Measurements from ENCODE around the gene PAM16. TPM values are rescaled to one million over a fixed set of nuclear protein-coding genes. Genes with fewer than 3 reads are reported as not detected.

Gene PAM16
- total RNA-seq, 3 donors from 2014 or later (not counting 1 experiment from before 2014, with no cell fraction given) = 29.4 to 42.7 (median 39.0) TPM

DNA sequence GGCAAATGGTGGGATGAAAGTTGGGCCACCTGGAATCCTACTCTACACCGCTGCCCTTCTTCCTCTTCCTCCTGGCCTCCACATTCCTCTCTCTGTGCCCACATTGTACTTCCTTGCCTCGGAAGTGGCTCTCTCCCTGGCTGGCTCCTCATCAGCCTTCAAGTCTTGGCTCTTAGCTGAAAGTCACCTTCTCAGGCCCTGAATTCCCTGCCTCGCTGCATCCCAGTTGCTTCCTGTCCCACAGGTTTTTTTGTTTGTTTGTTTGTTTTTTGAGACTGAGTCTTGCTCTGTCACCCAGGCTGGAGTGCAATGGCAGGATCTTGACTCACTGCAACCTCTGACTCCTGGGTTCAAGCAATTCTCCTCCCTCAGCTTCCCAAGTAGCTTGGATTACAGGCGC, 2.6 kb upstream of the PAM16 start:
- H3K36me3 ChIP-seq (ENCODE audit: control insufficient read depth, insufficient read depth, low read length) = peaks cover 24% of the 10 kb centered on the region
- TF ChIP-seq, protein P1, sequence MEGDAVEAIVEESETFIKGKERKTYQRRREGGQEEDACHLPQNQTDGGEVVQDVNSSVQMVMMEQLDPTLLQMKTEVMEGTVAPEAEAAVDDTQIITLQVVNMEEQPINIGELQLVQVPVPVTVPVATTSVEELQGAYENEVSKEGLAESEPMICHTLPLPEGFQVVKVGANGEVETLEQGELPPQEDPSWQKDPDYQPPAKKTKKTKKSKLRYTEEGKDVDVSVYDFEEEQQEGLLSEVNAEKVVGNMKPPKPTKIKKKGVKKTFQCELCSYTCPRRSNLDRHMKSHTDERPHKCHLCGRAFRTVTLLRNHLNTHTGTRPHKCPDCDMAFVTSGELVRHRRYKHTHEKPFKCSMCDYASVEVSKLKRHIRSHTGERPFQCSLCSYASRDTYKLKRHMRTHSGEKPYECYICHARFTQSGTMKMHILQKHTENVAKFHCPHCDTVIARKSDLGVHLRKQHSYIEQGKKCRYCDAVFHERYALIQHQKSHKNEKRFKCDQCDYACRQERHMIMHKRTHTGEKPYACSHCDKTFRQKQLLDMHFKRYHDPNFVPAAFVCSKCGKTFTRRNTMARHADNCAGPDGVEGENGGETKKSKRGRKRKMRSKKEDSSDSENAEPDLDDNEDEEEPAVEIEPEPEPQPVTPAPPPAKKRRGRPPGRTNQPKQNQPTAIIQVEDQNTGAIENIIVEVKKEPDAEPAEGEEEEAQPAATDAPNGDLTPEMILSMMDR (IDR thresholded peaks at IDR 0.05) = no peak
- no peak for ATAC-seq
- H3K9me3 ChIP-seq (ENCODE audit: control insufficient read depth, insufficient read depth, low read length) = no peaks in the 10 kb centered on the region
- 97% methylated on average over 4 of the region's 4 CpGs for WGBS (ENCODE audit: insufficient coverage)
- H3K27me3 ChIP-seq (ENCODE audit: control insufficient read depth, insufficient read depth, low read length) = no peaks in the 10 kb centered on the region
- H3K4me3 ChIP-seq (ENCODE audit: low read length) = no peak overlapping the region
- no peaks in the 10 kb centered on the region for H3K36me3 Mint-ChIP-seq
- H3K27ac Mint-ChIP-seq = peak overlapping the region in 1 of 2 donors; percentile 35
- H3K4me1 ChIP-seq (ENCODE audit: control insufficient read depth, insufficient read depth, low read length) = peaks cover 24% of the 10 kb centered on the region
- H3K9me3 Mint-ChIP-seq = no peaks in the 10 kb centered on the region
- no peaks in the 10 kb centered on the region for H3K27me3 Mint-ChIP-seq (ENCODE audit: low read depth in 2 of 2)
- intact Hi-C loops (cut with micrococcal nuclease) = no loop called here
- no peak overlapping the region for H3K27ac ChIP-seq (ENCODE audit: low read length)
- no peak for DNase-seq
- H3K4me1 Mint-ChIP-seq = peaks cover 4 to 15% of the 10 kb centered on the region in 2 donors
- peak overlapping the region; percentile 2 for H3K4me3 Mint-ChIP-seq

DNA sequence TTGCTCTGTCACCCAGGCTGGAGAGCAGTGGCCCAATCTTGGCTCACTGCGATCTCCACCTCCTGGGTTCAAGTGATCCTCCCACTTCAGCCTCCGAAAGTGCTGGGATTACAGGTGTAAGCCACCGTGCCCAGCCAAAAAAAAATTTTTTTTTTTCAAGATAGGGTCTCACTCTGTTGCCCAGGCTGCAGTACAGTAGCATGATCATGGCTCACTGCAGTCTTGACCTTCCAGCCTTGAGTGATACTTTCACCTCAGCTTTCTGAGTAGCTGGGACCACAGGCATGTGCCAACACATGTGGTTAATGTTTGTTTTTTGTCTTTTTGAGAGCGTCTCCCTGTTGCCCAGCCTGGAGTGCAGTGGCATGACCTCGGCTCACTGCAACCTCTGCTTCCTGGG, 1.7 kb upstream of the PAM16 start:
- peaks cover 24% of the 10 kb centered on the region for H3K4me1 ChIP-seq (ENCODE audit: control insufficient read depth, insufficient read depth, low read length)
- DNase-seq (peak in 1 of 2 donors; percentile 25), ATAC-seq (no peak)
- no peaks in the 10 kb centered on the region for H3K9me3 ChIP-seq (ENCODE audit: control insufficient read depth, insufficient read depth, low read length)
- intact Hi-C loops (cut with micrococcal nuclease) = no loop called here
- Mint-ChIP-seq H3K27ac (no peak overlapping the region), H3K36me3 (no peaks in the 10 kb centered on the region), H3K4me3 (no peak overlapping the region), H3K27me3 (ENCODE audit: low read depth in 2 of 2) (no peaks in the 10 kb centered on the region), H3K4me1 (peaks cover 10 to 22% of the 10 kb centered on the region in 2 donors), H3K9me3 (no peaks in the 10 kb centered on the region)
- no peaks in the 10 kb centered on the region for H3K27me3 ChIP-seq (ENCODE audit: control insufficient read depth, insufficient read depth, low read length)
- H3K36me3 ChIP-seq (ENCODE audit: control insufficient read depth, insufficient read depth, low read length) = peaks cover 16% of the 10 kb centered on the region
- H3K4me3 ChIP-seq (ENCODE audit: low read length) = no peak overlapping the region
- 78% methylated on average over 5 of the region's 5 CpGs for WGBS (ENCODE audit: insufficient coverage)
- TF ChIP-seq, protein P1 (IDR thresholded peaks at IDR 0.05) = no peak
- H3K27ac ChIP-seq (ENCODE audit: low read length) = no peak overlapping the region

DNA sequence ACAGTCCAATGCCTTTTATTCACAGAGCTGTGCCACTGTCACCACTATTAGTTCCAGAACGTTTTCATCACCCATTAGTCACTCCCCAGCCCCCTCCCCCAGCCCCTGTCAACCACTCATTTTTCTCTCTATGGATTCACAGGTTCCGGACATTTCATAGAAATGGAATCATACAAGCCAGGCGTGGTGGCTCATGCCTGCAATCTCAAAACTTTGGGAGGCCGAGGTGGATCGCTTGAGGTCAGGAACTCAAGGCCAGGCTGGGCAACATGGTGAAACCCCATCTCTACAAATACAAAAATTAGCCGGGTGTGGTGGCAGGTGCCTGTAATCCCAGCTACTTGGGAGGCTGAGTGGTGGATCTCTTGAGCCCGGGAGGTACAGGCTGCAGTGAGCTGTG, 759 bp upstream of the PAM16 start:
- peaks cover 24% of the 10 kb centered on the region for H3K4me1 ChIP-seq (ENCODE audit: control insufficient read depth, insufficient read depth, low read length)
- Mint-ChIP-seq H3K4me1 (peaks cover 10 to 22% of the 10 kb centered on the region in 2 donors), H3K27ac (peak overlapping the region; percentile 86 to 89), H3K27me3 (ENCODE audit: low read depth in 2 of 2) (no peaks in the 10 kb centered on the region), H3K4me3 (peak overlapping the region; percentile 95), H3K9me3 (no peaks in the 10 kb centered on the region), H3K36me3 (no peaks in the 10 kb centered on the region)
- intact Hi-C loops (cut with micrococcal nuclease) = no loop called here
- H3K27ac ChIP-seq (ENCODE audit: low read length) = no peak overlapping the region
- WGBS (ENCODE audit: insufficient coverage) = 85% methylated on average over 7 of the region's 7 CpGs
- DNase-seq (peak in 1 of 2 donors; percentile 32), ATAC-seq (no peak)
- no peaks in the 10 kb centered on the region for H3K27me3 ChIP-seq (ENCODE audit: control insufficient read depth, insufficient read depth, low read length)
- TF ChIP-seq, protein P1 (IDR thresholded peaks at IDR 0.05) = no peak
- peaks cover 10% of the 10 kb centered on the region for H3K36me3 ChIP-seq (ENCODE audit: control insufficient read depth, insufficient read depth, low read length)
- H3K9me3 ChIP-seq (ENCODE audit: control insufficient read depth, insufficient read depth, low read length) = no peaks in the 10 kb centered on the region
- H3K4me3 ChIP-seq (ENCODE audit: low read length) = no peak overlapping the region

DNA sequence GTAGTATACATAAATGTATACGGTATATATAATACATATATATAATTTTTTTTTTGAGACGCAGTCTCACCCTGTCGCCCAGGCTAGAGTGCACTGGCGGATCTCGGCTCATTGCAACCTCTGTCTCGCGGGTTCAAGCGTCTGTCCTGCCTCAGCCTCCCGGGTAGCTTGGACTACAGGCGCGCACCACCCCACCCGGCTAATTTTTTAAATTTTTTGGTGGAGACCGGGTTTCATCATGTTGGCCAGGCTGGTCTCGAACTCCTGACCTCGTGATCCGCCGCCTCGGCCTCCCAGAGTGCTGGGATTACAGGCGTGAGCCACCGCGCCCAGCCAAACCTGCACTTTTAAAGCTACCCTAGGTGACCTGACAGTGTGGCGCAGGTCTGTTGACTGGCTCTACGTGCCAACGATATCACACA, 745 bp downstream of the PAM16 start:
- peak overlapping the region; percentile 75 for H3K27ac ChIP-seq (ENCODE audit: low read length)
- H3K27me3 ChIP-seq (ENCODE audit: control insufficient read depth, insufficient read depth, low read length) = no peaks in the 10 kb centered on the region
- Mint-ChIP-seq H3K4me3 (peak overlapping the region; percentile 95), H3K27me3 (ENCODE audit: low read depth in 2 of 2) (no peaks in the 10 kb centered on the region), H3K36me3 (no peaks in the 10 kb centered on the region), H3K27ac (peak overlapping the region; percentile 86 to 89), H3K4me1 (peaks cover 10 to 26% of the 10 kb centered on the region in 2 donors), H3K9me3 (no peaks in the 10 kb centered on the region)
- TF ChIP-seq, protein P1 (IDR thresholded peaks at IDR 0.05) = no peak
- WGBS (ENCODE audit: insufficient coverage) = 32% methylated on average over 23 of the region's 24 CpGs
- DNase-seq (no peak), ATAC-seq (no peak)
- H3K4me3 ChIP-seq (ENCODE audit: low read length) = peak overlapping the region; percentile 92
- H3K4me1 ChIP-seq (ENCODE audit: control insufficient read depth, insufficient read depth, low read length) = peaks cover 24% of the 10 kb centered on the region
- no peaks in the 10 kb centered on the region for H3K9me3 ChIP-seq (ENCODE audit: control insufficient read depth, insufficient read depth, low read length)
- intact Hi-C loops (cut with micrococcal nuclease) = no loop called here
- H3K36me3 ChIP-seq (ENCODE audit: control insufficient read depth, insufficient read depth, low read length) = peaks cover 8% of the 10 kb centered on the region
